Mucosa of stomach (tissue), 1 donor: ENCODE data around the gene BTBD3.

Experiments
- H3K27me3 ChIP-seq: one replicate; pipeline ENCODE4 v1.7.0; 2013; ENCODE audit warnings: mild to moderate bottlenecking, low read length; ENCODE audit not compliant: control insufficient read depth, insufficient read depth
- H3K36me3 ChIP-seq: one replicate; pipeline ENCODE4 v1.7.0; 2013; ENCODE audit warnings: low read length; ENCODE audit not compliant: control insufficient read depth, insufficient read depth
- H3K4me1 ChIP-seq: one replicate; pipeline ENCODE4 v1.7.0; 2013; ENCODE audit warnings: mild to moderate bottlenecking, low read length; ENCODE audit not compliant: control insufficient read depth, insufficient read depth
- H3K4me3 ChIP-seq: one replicate; pipeline ENCODE4 v1.7.0; 2013; ENCODE audit warnings: low read length
- H3K9ac ChIP-seq: one replicate; pipeline ENCODE4 v1.7.0; 2013; ENCODE audit warnings: mild to moderate bottlenecking, low read length, moderate library complexity
- H3K9me3 ChIP-seq: one replicate; pipeline ENCODE4 v1.7.0; 2013; ENCODE audit warnings: mild to moderate bottlenecking, low read length, moderate library complexity; ENCODE audit not compliant: control insufficient read depth
- donor health status: Pancreatic carcinoma.

Gene BTBD3

GRCh38 chr20:11949711-11950110, 32.0 kb downstream of the BTBD3 start:
- Histone ChIP-seq H3K36me3 (no peaks in the 10 kb centered on the region), H3K4me1 (no peaks in the 10 kb centered on the region), H3K27me3 (no peaks in the 10 kb centered on the region), H3K9me3 (no peaks in the 10 kb centered on the region), H3K9ac (no peak overlapping the region), H3K4me3 (no peak overlapping the region)

- no peak overlapping the region for H3K4me3 ChIP-seq
- H3K27me3 ChIP-seq = no peaks in the 10 kb centered on the region
- no peaks in the 10 kb centered on the region for H3K4me1 ChIP-seq
- H3K9me3 ChIP-seq = no peaks in the 10 kb centered on the region
- no peak overlapping the region for H3K9ac ChIP-seq
- H3K36me3 ChIP-seq = no peaks in the 10 kb centered on the region
Observed at GRCh38 chr20:11951696-11952095, 34.0 kb downstream of the BTBD3 start.

- Histone ChIP-seq H3K36me3 (no peaks in the 10 kb centered on the region), H3K9me3 (no peaks in the 10 kb centered on the region), H3K9ac (no peak overlapping the region), H3K4me3 (no peak overlapping the region), H3K27me3 (no peaks in the 10 kb centered on the region), H3K4me1 (no peaks in the 10 kb centered on the region)
Observed at GRCh38 chr20:11952639-11953038, 34.9 kb downstream of the BTBD3 start.

- Histone ChIP-seq H3K4me1 (no peaks in the 10 kb centered on the region), H3K9me3 (no peaks in the 10 kb centered on the region), H3K9ac (no peak overlapping the region), H3K4me3 (no peak overlapping the region), H3K36me3 (no peaks in the 10 kb centered on the region), H3K27me3 (no peaks in the 10 kb centered on the region)
Observed at GRCh38 chr20:11957911-11958310, 40.2 kb downstream of the BTBD3 start.

GRCh38 chr20:11958855-11959254, 41.2 kb downstream of the BTBD3 start:
- H3K4me1 ChIP-seq = no peaks in the 10 kb centered on the region
- no peaks in the 10 kb centered on the region for H3K27me3 ChIP-seq
- no peak overlapping the region for H3K9ac ChIP-seq
- no peaks in the 10 kb centered on the region for H3K9me3 ChIP-seq
- no peak overlapping the region for H3K4me3 ChIP-seq
- no peaks in the 10 kb centered on the region for H3K36me3 ChIP-seq

GRCh38 chr20:11965602-11966001, 47.9 kb downstream of the BTBD3 start:
- Histone ChIP-seq H3K9me3 (no peaks in the 10 kb centered on the region), H3K36me3 (no peaks in the 10 kb centered on the region), H3K27me3 (no peaks in the 10 kb centered on the region), H3K4me3 (no peak overlapping the region), H3K4me1 (peaks cover 13% of the 10 kb centered on the region), H3K9ac (no peak overlapping the region)

GRCh38 chr20:11966186-11966585, 48.5 kb downstream of the BTBD3 start:
- Histone ChIP-seq H3K9ac (no peak overlapping the region), H3K27me3 (no peaks in the 10 kb centered on the region), H3K4me3 (no peak overlapping the region), H3K4me1 (peaks cover 13% of the 10 kb centered on the region), H3K36me3 (no peaks in the 10 kb centered on the region), H3K9me3 (no peaks in the 10 kb centered on the region)

GRCh38 chr20:11970243-11970836, 52.6 kb downstream of the BTBD3 start:
- no peaks in the 10 kb centered on the region for H3K36me3 ChIP-seq
- H3K27me3 ChIP-seq = no peaks in the 10 kb centered on the region
- H3K9me3 ChIP-seq = no peaks in the 10 kb centered on the region
- H3K9ac ChIP-seq = no peak overlapping the region
- no peak overlapping the region for H3K4me3 ChIP-seq
- H3K4me1 ChIP-seq = peaks cover 13% of the 10 kb centered on the region

GRCh38 chr20:11972478-11972877, 54.8 kb downstream of the BTBD3 start:
- H3K27me3 ChIP-seq = no peaks in the 10 kb centered on the region
- H3K9me3 ChIP-seq = no peaks in the 10 kb centered on the region
- no peak overlapping the region for H3K4me3 ChIP-seq
- no peaks in the 10 kb centered on the region for H3K36me3 ChIP-seq
- no peak overlapping the region for H3K9ac ChIP-seq
- H3K4me1 ChIP-seq = no peaks in the 10 kb centered on the region
